Caco-2 (cell line): Measurements from ENCODE around the gene LDLRAD3. TPM values are rescaled to one million over a fixed set of nuclear protein-coding genes. Genes with fewer than 3 reads are reported as not detected.

Experiments used
- BruUV-seq: library from RNA; stranded (reverse); fragments of 400-500 nt; replicated peaks from 2 replicates; lab custom pipeline; 2021; lab: Mats Ljungman, UMichigan
- CTCF ChIA-PET: fragments of 300-600 bp; sonication (Branson Sonifier 250); formaldehyde crosslinking; loops from one replicate; lab custom pipeline; 2022; ENCODE audit warnings: antibody characterized with exemption; lab: Charles Lee
- POLR2A ChIA-PET: fragments of 300-600 bp; sonication (Branson Sonifier 250); formaldehyde crosslinking; loops from one replicate; lab custom pipeline; 2022; ENCODE audit warnings: antibody characterized with exemption; lab: Charles Lee
- DNase-seq, 2 experiments: peaks; one replicate each; pipeline versions ENCODE4 v3.0.0 to v3.0.0-alpha.2; 2020 to 2022
- H3K27me3 ChIP-seq: replicated peaks from 2 replicates; pipeline ENCODE4 v1.6.0; 2011; ENCODE audit warnings: low read length; ENCODE audit not compliant: control insufficient read depth, insufficient read depth
- H3K36me3 ChIP-seq: 2 replicates; pipeline ENCODE4 v1.5.1; 2011; ENCODE audit warnings: low read length; ENCODE audit not compliant: control insufficient read depth, insufficient read depth
- H3K4me1 ChIP-seq: fragments of 250-450 bp; sonication (Bioruptor Pico); 2 replicates; pipeline ENCODE4 v1.5.1; 2020; ENCODE audit warnings: mild to moderate bottlenecking
- H3K4me3 ChIP-seq: 2 replicates; pipeline ENCODE4 v1.5.1; 2011; ENCODE audit warnings: low read depth, mild to moderate bottlenecking, control low read depth, low read length
- H3K9me3 ChIP-seq: fragments of 250-450 bp; sonication (Bioruptor Pico); 2 replicates; pipeline ENCODE4 v1.5.1; 2020; ENCODE audit warnings: mild to moderate bottlenecking, moderate library complexity
- H3K27ac Mint-ChIP-seq: one replicate; pipeline ENCODE4 v1.8.0; 2022; ENCODE audit warnings: mixed read lengths; ENCODE audit not compliant: unreplicated experiment
- H3K27me3 Mint-ChIP-seq: one replicate; pipeline ENCODE4 v1.8.0; 2022; ENCODE audit warnings: mixed read lengths; ENCODE audit not compliant: insufficient read depth, unreplicated experiment
- H3K36me3 Mint-ChIP-seq: one replicate; pipeline ENCODE4 v1.8.0; 2022; ENCODE audit warnings: mild to moderate bottlenecking, mixed read lengths; ENCODE audit not compliant: insufficient read depth, unreplicated experiment
- H3K4me1 Mint-ChIP-seq: one replicate; pipeline ENCODE4 v1.8.0; 2022; ENCODE audit warnings: low read depth, mixed read lengths; ENCODE audit not compliant: unreplicated experiment
- H3K4me3 Mint-ChIP-seq: one replicate; pipeline ENCODE4 v1.8.0; 2022; ENCODE audit warnings: mild to moderate bottlenecking, moderate library complexity, mixed read lengths; ENCODE audit not compliant: unreplicated experiment
- H3K9me3 Mint-ChIP-seq: one replicate; pipeline ENCODE4 v1.8.0; 2022; ENCODE audit warnings: mixed read lengths; ENCODE audit not compliant: unreplicated experiment
- CTCF ChIP-seq, 2 experiments: fragments of 200-600 bp in 1 of 2; IDR thresholded peaks; 1 replicate in 1 of 2; 2 replicates in 1 of 2; pipeline versions ENCODE4 v1.5.1 to v1.8.0; 2011 to 2022; ENCODE audit warnings: antibody characterized with exemption in 1 of 2, control low read depth in 1 of 2, inconsistent platforms in 1 of 2, low read depth in 1 of 2, low read length in 1 of 2, mild to moderate bottlenecking in 1 of 2, moderate library complexity in 1 of 2; ENCODE audit not compliant: insufficient read depth in 1 of 2, severe bottlenecking in 1 of 2, unreplicated experiment in 1 of 2
- intact Hi-C: fragments of 100-400 bp; cut with micrococcal nuclease; formaldehyde crosslinking; loops from one replicate; pipeline ENCODE4 v1.10.0; 2022; ENCODE audit not compliant: unreplicated experiment
- total RNA-seq: library from RNA; stranded (reverse); gene quantifications from 2 replicates; pipeline ENCODE4 v1.2.3, GENCODE V29; 2022

The LDLRAD3 gene
- total RNA-seq, 1 experiment from 2014 or later, result 9.9 TPM

GRCh38 chr11:35971841-35972422 is 28.1 kb downstream of the LDLRAD3 start:
- Mint-ChIP-seq H3K27me3 (no peaks in the 10 kb centered on the region), H3K4me1 (no peaks in the 10 kb centered on the region), H3K4me3 (no peak overlapping the region), H3K36me3 (no peaks in the 10 kb centered on the region), H3K9me3 (no peaks in the 10 kb centered on the region), H3K27ac (no peak overlapping the region)
- POLR2A ChIA-PET, result no interaction called here
- BruUV-seq, result no TSS peak
- no peak for TF ChIP-seq CTCF (IDR thresholded peaks at IDR 0.05; ENCODE audit: insufficient read depth in 1 of 2, low read depth in 1 of 2, low read length in 1 of 2, severe bottlenecking in 1 of 2, unreplicated experiment in 1 of 2)
- no peaks in the 10 kb centered on the region for H3K27me3 ChIP-seq
- intact Hi-C loops, result no loop called here
- H3K9me3 ChIP-seq, result no peaks in the 10 kb centered on the region; the same call in 1 of the 2 replicates
- CTCF ChIA-PET, result interaction anchor here (0.9 kb wide), 1 partner anchor 85 kb away, joined by 4 read pairs; no protein-coding TSS in a partner anchor
- no peaks in the 10 kb centered on the region for H3K36me3 ChIP-seq
- H3K4me3 ChIP-seq, result no peak overlapping the region
- no peak for DNase-seq
- peaks cover 14% of the 10 kb centered on the region for H3K4me1 ChIP-seq

DNA sequence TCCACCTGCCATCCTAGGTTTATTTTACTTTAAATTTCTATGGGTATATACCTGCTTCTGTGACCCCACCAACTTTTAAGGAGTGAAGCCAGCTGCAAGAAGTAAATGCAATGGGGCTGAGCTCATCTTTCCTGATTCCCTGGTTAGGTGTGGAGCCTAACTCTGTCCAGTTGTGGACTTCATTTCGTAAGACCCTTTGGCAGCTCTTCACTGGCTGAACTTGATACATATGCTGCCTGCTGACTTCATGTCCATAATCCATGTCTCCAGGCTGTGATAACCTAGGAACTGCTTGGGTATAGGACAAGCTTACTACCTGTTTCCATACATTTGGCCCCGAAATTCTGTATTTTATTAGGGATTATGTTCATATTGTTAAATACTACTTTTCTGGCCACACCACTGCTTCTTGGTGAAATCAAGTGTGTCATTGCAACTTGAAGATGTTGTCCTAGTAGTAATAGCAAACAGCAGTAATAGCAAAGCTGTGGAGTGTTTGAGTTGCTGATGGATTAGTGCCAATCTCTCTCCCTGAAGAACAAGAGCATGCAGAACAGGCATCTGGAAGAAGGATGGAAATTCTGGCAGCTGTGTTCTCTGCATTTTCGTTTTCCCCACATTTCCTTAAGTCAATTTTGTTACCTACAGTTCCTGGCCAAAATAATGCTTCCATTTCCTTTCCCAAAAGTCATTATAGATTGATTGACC is 31.2 kb downstream of the LDLRAD3 start:
- no peak for TF ChIP-seq CTCF (IDR thresholded peaks at IDR 0.05; ENCODE audit: insufficient read depth in 1 of 2, low read depth in 1 of 2, low read length in 1 of 2, severe bottlenecking in 1 of 2, unreplicated experiment in 1 of 2)
- Histone ChIP-seq H3K36me3 (no peaks in the 10 kb centered on the region), H3K27me3 (no peaks in the 10 kb centered on the region), H3K4me1 (peaks cover 2% of the 10 kb centered on the region; the same call in 1 of the 2 replicates), H3K4me3 (no peak overlapping the region), H3K9me3 (no peaks in the 10 kb centered on the region; the same call in 1 of the 2 replicates)
- H3K4me1 Mint-ChIP-seq, result no peaks in the 10 kb centered on the region
- no peaks in the 10 kb centered on the region for H3K36me3 Mint-ChIP-seq
- BruUV-seq, result no TSS peak
- H3K9me3 Mint-ChIP-seq, result no peaks in the 10 kb centered on the region
- no peak for DNase-seq
- H3K4me3 Mint-ChIP-seq, result no peak overlapping the region
- ChIA-PET CTCF (no interaction called here), POLR2A (interaction anchor here (0.6 kb wide), 1 partner anchor 256 kb away, joined by 3 read pairs; no protein-coding TSS in a partner anchor)
- intact Hi-C loops, result no loop called here
- H3K27me3 Mint-ChIP-seq, result no peaks in the 10 kb centered on the region
- no peak overlapping the region for H3K27ac Mint-ChIP-seq

DNA sequence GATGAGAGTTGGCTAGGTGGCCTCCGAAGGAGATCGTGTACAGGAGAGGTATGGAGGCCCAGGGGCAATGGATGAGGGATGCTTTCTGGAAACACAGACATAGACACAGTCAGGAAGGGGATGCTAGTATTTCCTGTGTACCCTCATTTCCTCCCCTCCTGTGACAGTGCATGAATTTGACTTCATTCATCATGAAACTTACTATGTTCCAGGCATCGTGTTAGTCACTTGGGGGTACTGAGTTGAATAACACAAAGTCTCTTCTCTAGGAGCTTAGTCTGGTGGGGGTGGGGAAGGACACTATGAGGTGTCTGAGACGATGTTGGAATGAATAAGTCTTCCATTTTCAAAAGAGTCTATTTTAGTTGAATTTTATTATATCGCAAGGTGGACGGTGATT is 32.6 kb downstream of the LDLRAD3 start:
- no peaks in the 10 kb centered on the region for H3K9me3 Mint-ChIP-seq
- Histone ChIP-seq H3K36me3 (no peaks in the 10 kb centered on the region), H3K4me3 (no peak overlapping the region), H3K27me3 (no peaks in the 10 kb centered on the region), H3K4me1 (no peaks in the 10 kb centered on the region; the same call in 1 of the 2 replicates), H3K9me3 (no peaks in the 10 kb centered on the region; the same call in 1 of the 2 replicates)
- intact Hi-C loops, result no loop called here
- H3K36me3 Mint-ChIP-seq, result no peaks in the 10 kb centered on the region
- no peak overlapping the region for H3K27ac Mint-ChIP-seq
- TF ChIP-seq CTCF (IDR thresholded peaks at IDR 0.05; ENCODE audit: insufficient read depth in 1 of 2, low read depth in 1 of 2, low read length in 1 of 2, severe bottlenecking in 1 of 2, unreplicated experiment in 1 of 2), result no peak
- no peak overlapping the region for H3K4me3 Mint-ChIP-seq
- H3K4me1 Mint-ChIP-seq, result no peaks in the 10 kb centered on the region
- ChIA-PET POLR2A (no interaction called here), CTCF (no interaction called here)
- no peaks in the 10 kb centered on the region for H3K27me3 Mint-ChIP-seq
- no TSS peak for BruUV-seq
- DNase-seq, result no peak
